MCF 10A (cell line): ENCODE data around the gene ADPRS. TPM values are rescaled to one million over a fixed set of nuclear protein-coding genes. Genes with fewer than 3 reads are reported as not detected.

Experiments used
- BruUV-seq: library from RNA; stranded (reverse); fragments of 400-500 nt; replicated peaks from 2 replicates; lab custom pipeline; 2021; lab: Mats Ljungman, UMichigan
- CTCF ChIA-PET: fragments of 300-600 bp; sonication (Branson Sonifier 250); formaldehyde crosslinking; extraction: SDS; loops from one replicate; lab custom pipeline; 2021; ENCODE audit warnings: antibody characterized with exemption, inconsistent platforms; lab: Yijun Ruan, JAX
- POLR2A ChIA-PET: fragments of 300-600, 350-650 bp; sonication (Branson Sonifier 250); formaldehyde crosslinking; extraction: SDS; loops from one replicate; lab custom pipeline; 2020; ENCODE audit warnings: antibody characterized with exemption, inconsistent platforms; lab: Yijun Ruan, JAX
- DNase-seq: peaks from one replicate; pipeline ENCODE4 v3.0.0-alpha.2; 2018; ENCODE audit not compliant: unreplicated experiment
- H3K27ac Mint-ChIP-seq: one replicate; pipeline ENCODE4 v1.8.0; 2022; ENCODE audit warnings: mild to moderate bottlenecking, low read depth, mixed read lengths; ENCODE audit not compliant: unreplicated experiment
- H3K27me3 Mint-ChIP-seq: one replicate; pipeline ENCODE4 v1.8.0; 2022; ENCODE audit warnings: mixed read lengths; ENCODE audit not compliant: insufficient read depth, unreplicated experiment
- H3K36me3 Mint-ChIP-seq: one replicate; pipeline ENCODE4 v1.8.0; 2022; ENCODE audit warnings: mild to moderate bottlenecking, moderate library complexity, mixed read lengths; ENCODE audit not compliant: insufficient read depth, unreplicated experiment
- H3K4me1 Mint-ChIP-seq: one replicate; pipeline ENCODE4 v1.8.0; 2022; ENCODE audit warnings: mixed read lengths; ENCODE audit not compliant: insufficient read depth, unreplicated experiment
- H3K4me3 Mint-ChIP-seq: one replicate; pipeline ENCODE4 v1.8.0; 2022; ENCODE audit warnings: mild to moderate bottlenecking, moderate library complexity, mixed read lengths; ENCODE audit not compliant: unreplicated experiment
- H3K9me3 Mint-ChIP-seq: one replicate; pipeline ENCODE4 v1.8.0; 2022; ENCODE audit warnings: mixed read lengths; ENCODE audit not compliant: unreplicated experiment
- intact Hi-C: fragments of 100-400 bp; cut with micrococcal nuclease; formaldehyde crosslinking; loops from 2 replicates; pipeline ENCODE4 v1.14.1; 2022
- total RNA-seq: library from RNA; stranded (reverse); gene quantifications from 2 replicates; pipeline ENCODE4 v1.2.3, GENCODE V29; 2022
- TF ChIP-seq, protein P1 (sequence below): fragments of 200-600 bp; IDR thresholded peaks from one replicate; pipeline ENCODE4 v1.8.0; 2022; ENCODE audit warnings: antibody characterized with exemption, mild to moderate bottlenecking; ENCODE audit not compliant: unreplicated experiment

ADPRS gene
- total RNA-seq, 1 experiment from 2014 or later: 26.4 TPM

DNA sequence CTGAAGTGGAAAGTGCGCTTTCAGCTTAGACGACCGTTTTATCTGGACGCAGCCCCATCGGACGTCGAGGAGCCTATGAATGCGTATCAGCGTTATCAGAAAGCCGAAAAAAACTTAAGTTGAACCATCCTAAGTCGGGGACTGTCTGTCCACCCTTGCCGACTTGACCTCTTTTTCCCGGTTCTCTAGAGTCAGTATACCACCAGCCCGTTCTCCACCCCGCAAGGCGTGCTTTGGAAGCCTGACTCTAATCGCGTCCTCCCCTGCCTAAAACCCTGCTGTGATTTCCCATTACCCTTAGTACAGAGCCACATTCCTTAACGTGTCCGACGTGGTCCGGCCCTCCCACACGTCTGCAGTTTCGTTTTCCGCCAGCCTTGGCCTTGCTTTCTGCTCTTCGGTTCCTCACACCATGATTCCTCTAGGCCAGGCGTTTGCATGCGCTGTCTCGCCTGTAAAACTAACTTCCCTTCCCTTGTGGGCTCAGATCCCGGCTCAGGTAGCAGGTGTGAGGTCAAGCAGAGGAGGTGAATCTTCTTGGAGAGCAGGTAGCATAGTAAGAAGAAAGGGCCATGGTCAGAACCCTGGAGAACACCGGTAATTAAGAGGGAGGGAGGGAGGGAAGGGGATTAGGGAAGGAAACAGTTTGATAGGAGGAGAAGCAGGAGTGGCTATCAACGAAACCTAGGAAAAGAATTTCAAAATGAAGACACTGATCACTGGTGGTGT lies 865 bp downstream of the ADPRS start:
- DNase-seq: peak; percentile 30
- Mint-ChIP-seq H3K36me3 (peaks cover 24% of the 10 kb centered on the region), H3K9me3 (no peaks in the 10 kb centered on the region), H3K4me1 (no peaks in the 10 kb centered on the region), H3K27me3 (no peaks in the 10 kb centered on the region), H3K4me3 (peak overlapping the region; percentile 75), H3K27ac (peak overlapping the region; percentile 82)
- intact Hi-C loops: loop anchor here (2.0 kb wide), 1 partner anchor 159 kb away; the partner anchor contains the start of gene AGO3
- ChIA-PET POLR2A (interaction anchor here (0.6 to 1.6 kb wide), 7 partner anchors 55 to 280 kb away, joined by 3 to 6 read pairs (median 4); partner anchors contain the start of gene TRAPPC3), CTCF (interaction anchor here (0.6 to 2.1 kb wide), 4 partner anchors 10 to 377 kb away, joined by 4 to 8 read pairs (median 6); no protein-coding TSS in a partner anchor)
- TF ChIP-seq, protein P1, sequence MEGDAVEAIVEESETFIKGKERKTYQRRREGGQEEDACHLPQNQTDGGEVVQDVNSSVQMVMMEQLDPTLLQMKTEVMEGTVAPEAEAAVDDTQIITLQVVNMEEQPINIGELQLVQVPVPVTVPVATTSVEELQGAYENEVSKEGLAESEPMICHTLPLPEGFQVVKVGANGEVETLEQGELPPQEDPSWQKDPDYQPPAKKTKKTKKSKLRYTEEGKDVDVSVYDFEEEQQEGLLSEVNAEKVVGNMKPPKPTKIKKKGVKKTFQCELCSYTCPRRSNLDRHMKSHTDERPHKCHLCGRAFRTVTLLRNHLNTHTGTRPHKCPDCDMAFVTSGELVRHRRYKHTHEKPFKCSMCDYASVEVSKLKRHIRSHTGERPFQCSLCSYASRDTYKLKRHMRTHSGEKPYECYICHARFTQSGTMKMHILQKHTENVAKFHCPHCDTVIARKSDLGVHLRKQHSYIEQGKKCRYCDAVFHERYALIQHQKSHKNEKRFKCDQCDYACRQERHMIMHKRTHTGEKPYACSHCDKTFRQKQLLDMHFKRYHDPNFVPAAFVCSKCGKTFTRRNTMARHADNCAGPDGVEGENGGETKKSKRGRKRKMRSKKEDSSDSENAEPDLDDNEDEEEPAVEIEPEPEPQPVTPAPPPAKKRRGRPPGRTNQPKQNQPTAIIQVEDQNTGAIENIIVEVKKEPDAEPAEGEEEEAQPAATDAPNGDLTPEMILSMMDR: no peak
- TSS peak; percentile 70 for BruUV-seq

- Mint-ChIP-seq H3K27me3 (no peaks in the 10 kb centered on the region), H3K36me3 (peaks cover 24% of the 10 kb centered on the region), H3K9me3 (no peaks in the 10 kb centered on the region), H3K27ac (no peak overlapping the region), H3K4me1 (no peaks in the 10 kb centered on the region), H3K4me3 (no peak overlapping the region)
- ChIA-PET POLR2A (interaction anchor here (0.7 kb wide), 1 partner anchor 275 kb away, joined by 5 read pairs; no protein-coding TSS in a partner anchor), CTCF (interaction anchor here (1.3 to 2.1 kb wide), 2 partner anchors 9 to 154 kb away, joined by 7 to 8 read pairs; no protein-coding TSS in a partner anchor)
- intact Hi-C loops: no loop called here
- no TSS peak for BruUV-seq
- TF ChIP-seq, protein P1: no peak
- no peak for DNase-seq
These were observed 2.4 kb downstream of the ADPRS start for GRCh38 chr1:36091141-36091540.

GRCh38 chr1:36091698-36092097 lies 3.0 kb downstream of the ADPRS start:
- Mint-ChIP-seq H3K27ac (no peak overlapping the region), H3K36me3 (peaks cover 24% of the 10 kb centered on the region), H3K27me3 (no peaks in the 10 kb centered on the region), H3K9me3 (no peaks in the 10 kb centered on the region), H3K4me1 (no peaks in the 10 kb centered on the region), H3K4me3 (no peak overlapping the region)
- intact Hi-C loops: no loop called here
- ChIA-PET CTCF (interaction anchor here (0.6 to 2.1 kb wide), 4 partner anchors 8 to 43 kb away, joined by 3 to 8 read pairs (median 4); no protein-coding TSS in a partner anchor), POLR2A (interaction anchor here (0.7 kb wide), 1 partner anchor 275 kb away, joined by 5 read pairs; no protein-coding TSS in a partner anchor)
- BruUV-seq: no TSS peak
- TF ChIP-seq, protein P1: no peak
- DNase-seq: no peak

- no TSS peak for BruUV-seq
- intact Hi-C loops: no loop called here
- no peak overlapping the region for H3K4me3 Mint-ChIP-seq
These were observed 3.6 kb downstream of the ADPRS start for GRCh38 chr1:36092166-36092797.

More at GRCh38 chr1:36092166-36092797, 3.6 kb downstream of the ADPRS start:
- CTCF ChIA-PET: interaction anchor here (0.6 to 1.3 kb wide), 5 partner anchors 8 to 208 kb away, joined by 3 to 5 read pairs (median 4); partner anchors contain the start of gene TRAPPC3
- TF ChIP-seq, protein P1: no peak
- no peak for DNase-seq
- H3K27ac Mint-ChIP-seq: no peak overlapping the region
- peaks cover 24% of the 10 kb centered on the region for H3K36me3 Mint-ChIP-seq
- no peaks in the 10 kb centered on the region for H3K4me1 Mint-ChIP-seq
- POLR2A ChIA-PET: no interaction called here
- no peaks in the 10 kb centered on the region for H3K9me3 Mint-ChIP-seq
- no peaks in the 10 kb centered on the region for H3K27me3 Mint-ChIP-seq
